K562 (cell line): ENCODE results near the gene IMPDH2. TPM values are rescaled to one million over a fixed set of nuclear protein-coding genes. Genes with fewer than 3 reads are reported as not detected.

Source experiments
- microRNA counts: library from miRNA; unstranded; fragments of <30 nt; microRNA quantifications from one replicate; lab custom pipeline; 2016
- microRNA-seq: library from miRNA; unstranded; fragments of <30 nt; microRNA quantifications from one replicate; pipeline ENCODE4, GENCODE V29; 2018; ENCODE audit warnings: borderline microRNAs expressed
- polyA plus RNA-seq, 8 experiments: library from polyadenylated mRNA; depleted of rRNA in 4 of 8; stranded (reverse) in 5 of 8; unstranded in 3 of 8; fragments of >200 nt; fragmentation: Nextera tagmentation in 2 of 8; fragmentation: Illumina TruSeq in 1 of 8; extraction: Ambion mirVana in 2 of 8; extraction: Trizol in 1 of 8; gene quantifications; 2 replicates each; pipeline versions ENCODE4 v1.2.1 to v1.2.3, GENCODE V29; 2011 to 2014; ENCODE audit warnings: inconsistent platforms in 1 of 8, missing spikeins in 1 of 8
- small RNA-seq: library from RNA; depleted of rRNA; stranded (forward); fragments of <200 nt; gene quantifications from one replicate; pipeline ENCODE3, GENCODE V24; 2014
- total RNA-seq, 7 experiments: library from RNA; depleted of rRNA in 6 of 7; stranded (reverse); fragments of >200 nt in 6 of 7; fragmentation: Illumina TruSeq in 2 of 7; extraction: Trizol in 2 of 7; gene quantifications; 2 replicates each; pipeline versions ENCODE4 v1.2.1 to v1.2.3, GENCODE V29; 2011 to 2021; ENCODE audit warnings: low replicate concordance in 1 of 7

The IMPDH2 gene
- total and polyA plus RNA-seq, 9 of the 15 experiments (the other 6 are each of a cell fraction or from before 2014, with no cell fraction given): 318 to 507 (median 366) TPM

MicroRNAs encoded within 50 kb of the gene (microRNA counts, 767-probe panel; counts per million panel counts)
- microRNA hsa-miR-191-5p (lab: Ali Mortazavi, UCI) (6,692 counts per million, percentile 95 among the panel's probes with 10 or more counts), microRNA hsa-miR-425-5p (lab: Ali Mortazavi, UCI) (4,606 counts per million, percentile 86 among the panel's probes with 10 or more counts)

Small RNA genes lying within 50 kb of the gene (microRNA-seq; reads per million reads assigned to microRNA genes)
- 5,391 reads per million, percentile 98 among the genes with 10 or more reads in this experiment for gene MIR191
- 20,281 reads per million, percentile 99 among the genes with 10 or more reads in this experiment for gene MIR425

Small RNA genes lying within 50 kb of the gene (small RNA-seq; reads per million reads assigned to genes)
- gene MIR191: 11,765 reads per million, percentile 100 among the genes with 10 or more reads in this experiment
- 331 reads per million, percentile 99 among the genes with 10 or more reads in this experiment for gene MIR425

Other genes starting within 250 kb of the IMPDH2 start
Only the 7 nearest of the 14 such genes appear.
- gene P4HTM, start 39.2 kb downstream of the IMPDH2 start, total RNA-seq (2014; rRNA removed): 0.23 and 0.33 TPM in 2 replicates
- gene P4HTM, start 39.2 kb downstream of the IMPDH2 start, total RNA-seq (2014; rRNA removed; fragmentation: Illumina TruSeq; extraction: Trizol): 0.25 and 0.32 TPM in 2 replicates
- gene P4HTM, start 39.2 kb downstream of the IMPDH2 start, total RNA-seq (2015; rRNA removed; fragmentation: Illumina TruSeq; extraction: Trizol): 0.14 TPM in 1 of 2 replicates, not detected in the other
- 0.27 and 0.66 TPM in 2 replicates for gene P4HTM, start 39.2 kb downstream of the IMPDH2 start, total RNA-seq (2021)
- gene P4HTM, start 39.2 kb downstream of the IMPDH2 start, polyA plus RNA-seq (2011; rRNA removed): 0.30 and 0.47 TPM in 2 replicates
- 0.09 and 0.29 TPM in 2 replicates for gene P4HTM, start 39.2 kb downstream of the IMPDH2 start, polyA plus RNA-seq (2014; fragmentation: Illumina TruSeq; extraction: Trizol)
- not detected for gene P4HTM, start 39.2 kb downstream of the IMPDH2 start, polyA plus RNA-seq (2014; fragmentation: Nextera tagmentation; extraction: Ambion mirVana)
- 0.22 and 0.29 TPM in 2 replicates for gene P4HTM, start 39.2 kb downstream of the IMPDH2 start, polyA plus RNA-seq (2014; rRNA removed)
- 33.7 and 43.1 TPM in 2 replicates for gene WDR6, start 22.0 kb downstream of the IMPDH2 start, total RNA-seq (2014; rRNA removed)
- gene WDR6, start 22.0 kb downstream of the IMPDH2 start, total RNA-seq (2014; rRNA removed; fragmentation: Illumina TruSeq; extraction: Trizol): 29.7 and 40.0 TPM in 2 replicates
- 44.7 and 46.7 TPM in 2 replicates for gene WDR6, start 22.0 kb downstream of the IMPDH2 start, total RNA-seq (2015; rRNA removed; fragmentation: Illumina TruSeq; extraction: Trizol)
- 90.4 and 90.6 TPM in 2 replicates for gene WDR6, start 22.0 kb downstream of the IMPDH2 start, total RNA-seq (2021)
- 47.6 and 69.8 TPM in 2 replicates for gene WDR6, start 22.0 kb downstream of the IMPDH2 start, polyA plus RNA-seq (2011; rRNA removed)
- 73.7 and 77.8 TPM in 2 replicates for gene WDR6, start 22.0 kb downstream of the IMPDH2 start, polyA plus RNA-seq (2014; fragmentation: Illumina TruSeq; extraction: Trizol)
- gene WDR6, start 22.0 kb downstream of the IMPDH2 start, polyA plus RNA-seq (2014; fragmentation: Nextera tagmentation; extraction: Ambion mirVana): 10 to 100 TPM in 1 of 2 experiments, 1 to 10 TPM in 1; 8.9 to 14.2 TPM
- 60.4 and 66.9 TPM in 2 replicates for gene WDR6, start 22.0 kb downstream of the IMPDH2 start, polyA plus RNA-seq (2014; rRNA removed)
- 15.7 and 18.0 TPM in 2 replicates for gene DALRD3, start 10.8 kb downstream of the IMPDH2 start, total RNA-seq (2014; rRNA removed)
- gene DALRD3, start 10.8 kb downstream of the IMPDH2 start, total RNA-seq (2014; rRNA removed; fragmentation: Illumina TruSeq; extraction: Trizol): 8.4 and 11.6 TPM in 2 replicates
- gene DALRD3, start 10.8 kb downstream of the IMPDH2 start, total RNA-seq (2015; rRNA removed; fragmentation: Illumina TruSeq; extraction: Trizol): 10.6 and 11.9 TPM in 2 replicates
- gene DALRD3, start 10.8 kb downstream of the IMPDH2 start, total RNA-seq (2021): 15.7 and 16.0 TPM in 2 replicates
- 30.5 and 31.3 TPM in 2 replicates for gene DALRD3, start 10.8 kb downstream of the IMPDH2 start, polyA plus RNA-seq (2011; rRNA removed)
- 14.4 and 15.9 TPM in 2 replicates for gene DALRD3, start 10.8 kb downstream of the IMPDH2 start, polyA plus RNA-seq (2014; fragmentation: Illumina TruSeq; extraction: Trizol)
- 1 to 10 TPM; 6.6 to 7.2 TPM for gene DALRD3, start 10.8 kb downstream of the IMPDH2 start, polyA plus RNA-seq (2014; fragmentation: Nextera tagmentation; extraction: Ambion mirVana)
- 18.3 and 20.5 TPM in 2 replicates for gene DALRD3, start 10.8 kb downstream of the IMPDH2 start, polyA plus RNA-seq (2014; rRNA removed)
- gene NDUFAF3, start 7.3 kb downstream of the IMPDH2 start, total RNA-seq (2014; rRNA removed): 127 and 133 TPM in 2 replicates
- 17.9 and 22.4 TPM in 2 replicates for gene NDUFAF3, start 7.3 kb downstream of the IMPDH2 start, total RNA-seq (2014; rRNA removed; fragmentation: Illumina TruSeq; extraction: Trizol)
- 26.5 and 27.7 TPM in 2 replicates for gene NDUFAF3, start 7.3 kb downstream of the IMPDH2 start, total RNA-seq (2015; rRNA removed; fragmentation: Illumina TruSeq; extraction: Trizol)
- 73.3 and 77.2 TPM in 2 replicates for gene NDUFAF3, start 7.3 kb downstream of the IMPDH2 start, total RNA-seq (2021)
- gene NDUFAF3, start 7.3 kb downstream of the IMPDH2 start, polyA plus RNA-seq (2011; rRNA removed): 22.5 and 25.1 TPM in 2 replicates
- 39.8 and 49.8 TPM in 2 replicates for gene NDUFAF3, start 7.3 kb downstream of the IMPDH2 start, polyA plus RNA-seq (2014; fragmentation: Illumina TruSeq; extraction: Trizol)
- gene NDUFAF3, start 7.3 kb downstream of the IMPDH2 start, polyA plus RNA-seq (2014; fragmentation: Nextera tagmentation; extraction: Ambion mirVana): 10 to 100 TPM; 17.0 to 36.3 TPM
- gene NDUFAF3, start 7.3 kb downstream of the IMPDH2 start, polyA plus RNA-seq (2014; rRNA removed): 64.6 and 75.9 TPM in 2 replicates
- 54.6 and 59.0 TPM in 2 replicates for gene QRICH1, start 64.7 kb upstream of the IMPDH2 start, total RNA-seq (2014; rRNA removed)
- 56.7 and 67.5 TPM in 2 replicates for gene QRICH1, start 64.7 kb upstream of the IMPDH2 start, total RNA-seq (2014; rRNA removed; fragmentation: Illumina TruSeq; extraction: Trizol)
- gene QRICH1, start 64.7 kb upstream of the IMPDH2 start, total RNA-seq (2015; rRNA removed; fragmentation: Illumina TruSeq; extraction: Trizol): 54.0 and 55.6 TPM in 2 replicates
- 74.3 and 81.7 TPM in 2 replicates for gene QRICH1, start 64.7 kb upstream of the IMPDH2 start, total RNA-seq (2021)
- gene QRICH1, start 64.7 kb upstream of the IMPDH2 start, polyA plus RNA-seq (2011; rRNA removed): 99.2 and 102 TPM in 2 replicates
- 65.1 and 73.3 TPM in 2 replicates for gene QRICH1, start 64.7 kb upstream of the IMPDH2 start, polyA plus RNA-seq (2014; fragmentation: Illumina TruSeq; extraction: Trizol)
- 10 to 100 TPM; 20.1 to 20.5 TPM for gene QRICH1, start 64.7 kb upstream of the IMPDH2 start, polyA plus RNA-seq (2014; fragmentation: Nextera tagmentation; extraction: Ambion mirVana)
- gene QRICH1, start 64.7 kb upstream of the IMPDH2 start, polyA plus RNA-seq (2014; rRNA removed): 89.7 and 90.7 TPM in 2 replicates
- gene QARS1, start 75.4 kb upstream of the IMPDH2 start, total RNA-seq (2014; rRNA removed): 273 and 315 TPM in 2 replicates
- gene QARS1, start 75.4 kb upstream of the IMPDH2 start, total RNA-seq (2014; rRNA removed; fragmentation: Illumina TruSeq; extraction: Trizol): 146 and 170 TPM in 2 replicates
- 176 TPM in 2 replicates for gene QARS1, start 75.4 kb upstream of the IMPDH2 start, total RNA-seq (2015; rRNA removed; fragmentation: Illumina TruSeq; extraction: Trizol)
- 297 and 298 TPM in 2 replicates for gene QARS1, start 75.4 kb upstream of the IMPDH2 start, total RNA-seq (2021)
- gene QARS1, start 75.4 kb upstream of the IMPDH2 start, polyA plus RNA-seq (2011; rRNA removed): 148 and 237 TPM in 2 replicates
- gene QARS1, start 75.4 kb upstream of the IMPDH2 start, polyA plus RNA-seq (2014; fragmentation: Illumina TruSeq; extraction: Trizol): 305 and 381 TPM in 2 replicates
- 100 to 1,000 TPM; 230 to 310 TPM for gene QARS1, start 75.4 kb upstream of the IMPDH2 start, polyA plus RNA-seq (2014; fragmentation: Nextera tagmentation; extraction: Ambion mirVana)
- 249 and 307 TPM in 2 replicates for gene QARS1, start 75.4 kb upstream of the IMPDH2 start, polyA plus RNA-seq (2014; rRNA removed)
- gene USP19, start 91.4 kb upstream of the IMPDH2 start, total RNA-seq (2014; rRNA removed): 38.1 and 42.0 TPM in 2 replicates
- gene USP19, start 91.4 kb upstream of the IMPDH2 start, total RNA-seq (2014; rRNA removed; fragmentation: Illumina TruSeq; extraction: Trizol): 15.5 and 20.0 TPM in 2 replicates
- 20.8 and 25.2 TPM in 2 replicates for gene USP19, start 91.4 kb upstream of the IMPDH2 start, total RNA-seq (2015; rRNA removed; fragmentation: Illumina TruSeq; extraction: Trizol)
- 64.7 and 65.9 TPM in 2 replicates for gene USP19, start 91.4 kb upstream of the IMPDH2 start, total RNA-seq (2021)
- 36.9 and 43.3 TPM in 2 replicates for gene USP19, start 91.4 kb upstream of the IMPDH2 start, polyA plus RNA-seq (2011; rRNA removed)
- gene USP19, start 91.4 kb upstream of the IMPDH2 start, polyA plus RNA-seq (2014; fragmentation: Illumina TruSeq; extraction: Trizol): 34.9 and 37.6 TPM in 2 replicates
- gene USP19, start 91.4 kb upstream of the IMPDH2 start, polyA plus RNA-seq (2014; fragmentation: Nextera tagmentation; extraction: Ambion mirVana): under 1 TPM; 0.24 to 0.43 TPM
- 37.9 and 47.7 TPM in 2 replicates for gene USP19, start 91.4 kb upstream of the IMPDH2 start, polyA plus RNA-seq (2014; rRNA removed)